GM21390 (cell line): ENCODE results near the gene KCNK4.

Experiments used
- ATAC-seq: cut with Tn5 transposase; IDR thresholded peaks from one replicate; pipeline ENCODE4 v1.9.1; 2021; ENCODE audit not compliant: unreplicated experiment

The KCNK4 gene

GRCh38 chr11:64343767-64344559 lies 52.9 kb downstream of the KCNK4 start:
- ATAC-seq = no peak

DNA sequence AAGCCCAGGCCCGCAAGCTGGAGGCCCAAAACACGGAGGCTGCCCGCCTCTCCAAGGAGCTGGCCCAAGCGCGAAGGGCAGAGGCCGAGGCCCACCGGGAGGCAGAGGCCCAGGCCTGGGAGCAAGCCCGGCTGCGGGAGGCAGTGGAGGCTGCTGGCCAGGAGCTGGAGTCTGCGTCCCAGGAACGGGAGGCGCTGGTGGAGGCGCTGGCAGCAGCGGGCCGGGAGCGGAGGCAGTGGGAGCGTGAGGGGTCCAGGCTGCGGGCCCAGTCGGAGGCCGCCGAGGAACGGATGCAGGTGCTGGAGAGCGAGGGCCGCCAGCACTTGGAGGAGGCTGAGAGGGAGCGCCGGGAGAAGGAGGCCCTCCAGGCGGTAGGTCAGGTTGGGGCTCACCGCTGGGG lies 53.7 kb downstream of the KCNK4 start:
- no peak for ATAC-seq

DNA sequence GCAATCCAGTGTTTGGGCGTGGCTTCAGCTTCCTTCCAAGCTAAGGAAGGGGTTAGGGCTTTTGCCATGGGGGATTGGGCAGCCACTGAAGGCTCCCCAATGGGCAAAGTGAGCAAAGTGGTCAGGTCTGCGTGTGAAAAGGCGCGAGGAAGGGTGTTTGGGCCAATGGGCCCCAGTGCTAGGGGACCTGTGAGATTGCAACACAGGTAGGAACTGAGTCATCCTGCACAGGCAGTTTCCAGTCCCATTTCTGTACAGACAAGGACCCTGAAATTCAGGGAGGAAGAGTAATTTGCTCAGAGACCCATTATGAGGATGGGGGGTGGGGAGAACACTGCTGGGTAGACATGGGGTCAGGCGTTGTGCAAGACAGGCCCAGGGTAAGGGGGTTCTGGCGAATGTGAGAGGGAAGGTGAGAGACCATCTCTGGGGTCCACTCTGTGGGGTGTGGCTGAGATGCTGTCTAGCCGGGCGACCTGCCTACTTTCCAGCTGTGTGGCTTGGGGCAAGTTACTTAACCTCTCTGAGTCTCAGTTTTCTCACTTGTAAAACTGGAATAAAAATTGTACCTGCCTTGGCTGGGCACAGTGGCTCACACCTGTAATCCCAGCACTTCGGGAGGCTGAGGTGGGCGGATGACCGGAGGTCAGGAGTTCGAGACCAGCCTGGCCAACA lies 56.2 kb downstream of the KCNK4 start:
- no peak for ATAC-seq

DNA sequence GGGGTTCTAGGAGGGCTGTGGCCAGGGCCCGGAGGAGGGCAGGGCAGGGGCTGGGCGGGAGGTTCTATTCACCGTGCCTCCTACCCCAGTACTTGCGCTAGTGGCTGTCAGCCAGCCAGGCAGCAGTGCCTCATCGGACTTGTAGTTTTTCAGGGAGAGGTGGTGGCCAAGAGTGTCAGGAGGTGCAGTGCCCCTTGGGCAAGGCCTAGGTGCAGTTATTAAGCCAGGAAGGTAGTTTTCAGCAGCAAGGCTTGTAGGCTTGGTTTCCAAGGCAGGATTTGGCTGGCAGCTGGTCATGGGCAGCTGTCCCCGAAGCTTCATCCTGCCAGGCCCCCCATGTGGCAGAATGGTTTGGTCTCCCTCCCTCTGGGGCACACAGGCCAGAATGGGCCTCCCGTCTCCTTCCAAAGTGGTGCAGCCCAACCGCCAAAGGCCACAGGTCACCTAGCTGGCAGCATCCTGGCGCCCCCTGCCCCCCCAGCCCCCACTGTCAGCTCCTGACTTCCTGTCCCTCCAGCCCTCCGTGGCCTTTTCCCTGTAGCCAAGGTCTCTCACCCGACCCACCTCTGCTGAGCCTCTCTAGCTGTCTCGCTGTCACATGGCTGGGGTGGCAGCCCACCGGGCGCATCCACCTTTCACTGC lies 57.4 kb downstream of the KCNK4 start:
- ATAC-seq = no peak

DNA sequence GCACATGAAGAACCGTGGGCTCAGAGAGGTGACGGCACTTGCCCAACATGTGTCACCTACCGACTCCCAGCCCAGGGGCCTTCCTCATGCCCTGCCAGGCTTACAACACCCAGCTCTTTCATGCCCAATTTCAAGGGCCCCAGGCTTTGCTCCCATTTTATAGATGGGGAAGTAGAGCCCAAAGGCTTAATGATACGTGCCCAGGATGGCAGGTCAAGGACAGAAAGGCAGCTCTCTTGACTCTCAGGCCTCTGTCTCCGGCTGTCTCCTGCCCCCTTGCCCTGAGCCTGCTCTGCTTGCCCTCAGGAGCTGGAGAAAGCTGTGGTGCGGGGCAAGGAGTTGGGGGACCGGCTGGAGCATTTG lies 57.9 kb downstream of the KCNK4 start:
- ATAC-seq = no peak

- no peak for ATAC-seq
These were observed 58.3 kb downstream of the KCNK4 start for GRCh38 chr11:64349404-64349803.
